HepG2 (cell line): Measurements from ENCODE around the gene RPS17. TPM values are rescaled to one million over a fixed set of nuclear protein-coding genes. Genes with fewer than 3 reads are reported as not detected.

Source experiments
- AGO1 ChIP-seq: fragments of 200-400 bp; formaldehyde crosslinking; IDR thresholded peaks from 2 replicates; pipeline ENCODE4 v1.6.1; 2017; ENCODE audit warnings: mild to moderate bottlenecking, low read depth, low read length, moderate library complexity; ENCODE audit not compliant: poor library complexity, severe bottlenecking
- FOSL2 ChIP-seq: sonication (generic); formaldehyde crosslinking; IDR thresholded peaks from 2 replicates; pipeline ENCODE4 v1.4.0; 2020; ENCODE audit warnings: missing genetic modification reagents
- HDAC6 ChIP-seq: fragments of 200-600 bp; sonication (generic); IDR thresholded peaks from 2 replicates; pipeline ENCODE4 v1.7.0; 2017; ENCODE audit warnings: mild to moderate bottlenecking, antibody characterized with exemption, low read length, low read depth
- MED1 ChIP-seq: sonication (generic); formaldehyde crosslinking; IDR thresholded peaks from 2 replicates; pipeline ENCODE4 v1.4.0; 2020; ENCODE audit warnings: missing genetic modification reagents
- ZC3H13 ChIP-seq: sonication (generic); formaldehyde crosslinking; IDR thresholded peaks from 2 replicates; pipeline ENCODE4 v1.8.1; 2023; ENCODE audit warnings: mild to moderate bottlenecking, missing genetic modification reagents, moderate library complexity
- polyA plus RNA-seq, 8 experiments: library from polyadenylated mRNA; depleted of rRNA in 3 of 8; stranded (reverse) in 7 of 8; unstranded in 1 of 8; fragments of >200 nt; fragmentation: Illumina TruSeq in 4 of 8; extraction: Trizol in 4 of 8; gene quantifications; 2 replicates each; pipeline versions ENCODE4 v1.2.1 to v1.2.3, GENCODE V29; 2011 to 2016; ENCODE audit warnings: low read depth in 4 of 8, missing spikeins in 1 of 8, mixed read lengths in 1 of 8; ENCODE audit not compliant: insufficient read depth in 1 of 8
- total RNA-seq, 5 experiments: library from RNA; depleted of rRNA; stranded (reverse); fragments of >200 nt; fragmentation: Illumina TruSeq; extraction: Trizol; gene quantifications; 2 replicates each; pipeline ENCODE4 v1.2.3, GENCODE V29; 2016; ENCODE audit warnings: low read depth in 1 of 5
- TF ChIP-seq, protein P1 (sequence below): sonication (generic); formaldehyde crosslinking; IDR thresholded peaks from 2 replicates; pipeline ENCODE4 v1.4.0; 2020; ENCODE audit warnings: missing genetic modification reagents
- TF ChIP-seq, protein P2 (sequence below): IDR thresholded peaks from 2 replicates; pipeline ENCODE4 v1.4.0; 2020; ENCODE audit warnings: mild to moderate bottlenecking, missing genetic modification reagents
- TF ChIP-seq, protein P3 (sequence below): sonication (generic); formaldehyde crosslinking; IDR thresholded peaks from 2 replicates; pipeline ENCODE4 v1.4.0; 2020; ENCODE audit warnings: missing genetic modification reagents, borderline replicate concordance

RPS17 gene
- total and polyA plus RNA-seq, 2 of the 13 experiments (the other 11 are each of a cell fraction or from before 2014, with no cell fraction given): 2,570 to 5,021 TPM

GRCh38 chr15:82532383-82532990 is 7.8 kb downstream of the RPS17 start (continued):
- TF ChIP-seq, protein P1, sequence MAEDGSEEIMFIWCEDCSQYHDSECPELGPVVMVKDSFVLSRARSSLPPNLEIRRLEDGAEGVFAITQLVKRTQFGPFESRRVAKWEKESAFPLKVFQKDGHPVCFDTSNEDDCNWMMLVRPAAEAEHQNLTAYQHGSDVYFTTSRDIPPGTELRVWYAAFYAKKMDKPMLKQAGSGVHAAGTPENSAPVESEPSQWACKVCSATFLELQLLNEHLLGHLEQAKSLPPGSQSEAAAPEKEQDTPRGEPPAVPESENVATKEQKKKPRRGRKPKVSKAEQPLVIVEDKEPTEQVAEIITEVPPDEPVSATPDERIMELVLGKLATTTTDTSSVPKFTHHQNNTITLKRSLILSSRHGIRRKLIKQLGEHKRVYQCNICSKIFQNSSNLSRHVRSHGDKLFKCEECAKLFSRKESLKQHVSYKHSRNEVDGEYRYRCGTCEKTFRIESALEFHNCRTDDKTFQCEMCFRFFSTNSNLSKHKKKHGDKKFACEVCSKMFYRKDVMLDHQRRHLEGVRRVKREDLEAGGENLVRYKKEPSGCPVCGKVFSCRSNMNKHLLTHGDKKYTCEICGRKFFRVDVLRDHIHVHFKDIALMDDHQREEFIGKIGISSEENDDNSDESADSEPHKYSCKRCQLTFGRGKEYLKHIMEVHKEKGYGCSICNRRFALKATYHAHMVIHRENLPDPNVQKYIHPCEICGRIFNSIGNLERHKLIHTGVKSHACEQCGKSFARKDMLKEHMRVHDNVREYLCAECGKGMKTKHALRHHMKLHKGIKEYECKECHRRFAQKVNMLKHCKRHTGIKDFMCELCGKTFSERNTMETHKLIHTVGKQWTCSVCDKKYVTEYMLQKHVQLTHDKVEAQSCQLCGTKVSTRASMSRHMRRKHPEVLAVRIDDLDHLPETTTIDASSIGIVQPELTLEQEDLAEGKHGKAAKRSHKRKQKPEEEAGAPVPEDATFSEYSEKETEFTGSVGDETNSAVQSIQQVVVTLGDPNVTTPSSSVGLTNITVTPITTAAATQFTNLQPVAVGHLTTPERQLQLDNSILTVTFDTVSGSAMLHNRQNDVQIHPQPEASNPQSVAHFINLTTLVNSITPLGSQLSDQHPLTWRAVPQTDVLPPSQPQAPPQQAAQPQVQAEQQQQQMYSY (CRISPR knock-in tag): no peak
- TF ChIP-seq, protein P2, sequence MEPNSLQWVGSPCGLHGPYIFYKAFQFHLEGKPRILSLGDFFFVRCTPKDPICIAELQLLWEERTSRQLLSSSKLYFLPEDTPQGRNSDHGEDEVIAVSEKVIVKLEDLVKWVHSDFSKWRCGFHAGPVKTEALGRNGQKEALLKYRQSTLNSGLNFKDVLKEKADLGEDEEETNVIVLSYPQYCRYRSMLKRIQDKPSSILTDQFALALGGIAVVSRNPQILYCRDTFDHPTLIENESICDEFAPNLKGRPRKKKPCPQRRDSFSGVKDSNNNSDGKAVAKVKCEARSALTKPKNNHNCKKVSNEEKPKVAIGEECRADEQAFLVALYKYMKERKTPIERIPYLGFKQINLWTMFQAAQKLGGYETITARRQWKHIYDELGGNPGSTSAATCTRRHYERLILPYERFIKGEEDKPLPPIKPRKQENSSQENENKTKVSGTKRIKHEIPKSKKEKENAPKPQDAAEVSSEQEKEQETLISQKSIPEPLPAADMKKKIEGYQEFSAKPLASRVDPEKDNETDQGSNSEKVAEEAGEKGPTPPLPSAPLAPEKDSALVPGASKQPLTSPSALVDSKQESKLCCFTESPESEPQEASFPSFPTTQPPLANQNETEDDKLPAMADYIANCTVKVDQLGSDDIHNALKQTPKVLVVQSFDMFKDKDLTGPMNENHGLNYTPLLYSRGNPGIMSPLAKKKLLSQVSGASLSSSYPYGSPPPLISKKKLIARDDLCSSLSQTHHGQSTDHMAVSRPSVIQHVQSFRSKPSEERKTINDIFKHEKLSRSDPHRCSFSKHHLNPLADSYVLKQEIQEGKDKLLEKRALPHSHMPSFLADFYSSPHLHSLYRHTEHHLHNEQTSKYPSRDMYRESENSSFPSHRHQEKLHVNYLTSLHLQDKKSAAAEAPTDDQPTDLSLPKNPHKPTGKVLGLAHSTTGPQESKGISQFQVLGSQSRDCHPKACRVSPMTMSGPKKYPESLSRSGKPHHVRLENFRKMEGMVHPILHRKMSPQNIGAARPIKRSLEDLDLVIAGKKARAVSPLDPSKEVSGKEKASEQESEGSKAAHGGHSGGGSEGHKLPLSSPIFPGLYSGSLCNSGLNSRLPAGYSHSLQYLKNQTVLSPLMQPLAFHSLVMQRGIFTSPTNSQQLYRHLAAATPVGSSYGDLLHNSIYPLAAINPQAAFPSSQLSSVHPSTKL (CRISPR knock-in tag): no peak
- no peak for TF ChIP-seq AGO1
- TF ChIP-seq MED1 (CRISPR knock-in tag): no peak
- TF ChIP-seq FOSL2 (CRISPR knock-in tag): no peak
- no peak for TF ChIP-seq ZC3H13 (CRISPR knock-in tag)
- TF ChIP-seq, protein P3, sequence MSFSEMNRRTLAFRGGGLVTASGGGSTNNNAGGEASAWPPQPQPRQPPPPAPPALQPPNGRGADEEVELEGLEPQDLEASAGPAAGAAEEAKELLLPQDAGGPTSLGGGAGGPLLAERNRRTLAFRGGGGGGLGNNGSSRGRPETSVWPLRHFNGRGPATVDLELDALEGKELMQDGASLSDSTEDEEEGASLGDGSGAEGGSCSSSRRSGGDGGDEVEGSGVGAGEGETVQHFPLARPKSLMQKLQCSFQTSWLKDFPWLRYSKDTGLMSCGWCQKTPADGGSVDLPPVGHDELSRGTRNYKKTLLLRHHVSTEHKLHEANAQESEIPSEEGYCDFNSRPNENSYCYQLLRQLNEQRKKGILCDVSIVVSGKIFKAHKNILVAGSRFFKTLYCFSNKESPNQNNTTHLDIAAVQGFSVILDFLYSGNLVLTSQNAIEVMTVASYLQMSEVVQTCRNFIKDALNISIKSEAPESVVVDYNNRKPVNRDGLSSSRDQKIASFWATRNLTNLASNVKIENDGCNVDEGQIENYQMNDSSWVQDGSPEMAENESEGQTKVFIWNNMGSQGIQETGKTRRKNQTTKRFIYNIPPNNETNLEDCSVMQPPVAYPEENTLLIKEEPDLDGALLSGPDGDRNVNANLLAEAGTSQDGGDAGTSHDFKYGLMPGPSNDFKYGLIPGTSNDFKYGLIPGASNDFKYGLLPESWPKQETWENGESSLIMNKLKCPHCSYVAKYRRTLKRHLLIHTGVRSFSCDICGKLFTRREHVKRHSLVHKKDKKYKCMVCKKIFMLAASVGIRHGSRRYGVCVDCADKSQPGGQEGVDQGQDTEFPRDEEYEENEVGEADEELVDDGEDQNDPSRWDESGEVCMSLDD: no peak
- TF ChIP-seq HDAC6: no peak
- TF ChIP-seq, all 625 proteins: peak for 0
